ENCODE data around the gene CLMN. TPM values are rescaled to one million over a fixed set of nuclear protein-coding genes. Genes with fewer than 3 reads are reported as not detected.

CLMN gene
- total RNA-seq, 1 donor from 2014 or later: 6.3 TPM

DNA sequence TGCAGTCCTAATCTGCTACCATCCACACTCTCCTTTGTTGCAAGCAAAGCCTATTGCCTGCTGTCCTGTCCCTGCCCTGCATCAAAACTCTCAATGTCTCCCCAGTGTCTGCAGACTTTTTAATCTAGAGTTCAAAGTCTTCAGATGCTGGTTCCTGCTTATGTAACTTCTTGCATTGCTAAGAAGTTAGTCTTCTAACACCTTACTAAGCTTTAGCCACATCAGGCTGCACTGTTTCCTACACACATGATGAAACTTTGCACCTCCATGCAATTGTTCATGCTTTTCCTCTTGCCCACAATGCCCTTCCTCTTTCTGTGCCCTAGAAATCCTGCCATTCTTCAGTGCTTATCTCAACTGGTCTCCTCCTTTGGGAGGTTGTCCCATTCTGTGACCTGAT lies 146.2 kb downstream of the CLMN start:
- Mint-ChIP-seq H3K4me1 (no peaks in the 10 kb centered on the region), H3K27ac (no peak overlapping the region), H3K36me3 (peaks cover 16% of the 10 kb centered on the region), H3K27me3 (ENCODE audit: insufficient read depth, low read depth) (peaks cover 2% of the 10 kb centered on the region), H3K9me3 (peaks cover 6% of the 10 kb centered on the region), H3K4me3 (no peak overlapping the region)
- no peak overlapping the region for H3K9ac ChIP-seq
- H2AFZ ChIP-seq (replicated peaks): no peak overlapping the region
- no peak overlapping the region for H3K4me3 ChIP-seq
- H3K27ac ChIP-seq: no peak overlapping the region
- H3F3A ChIP-seq (ENCODE audit: low read depth): no peaks in the 10 kb centered on the region
- H3K4me1 ChIP-seq: no peaks in the 10 kb centered on the region
- H3K4me2 ChIP-seq: no peak overlapping the region
- TF ChIP-seq EZH2phosphoT487 (IDR thresholded peaks at IDR 0.05): no peak
- no peaks in the 10 kb centered on the region for H3K79me2 ChIP-seq (ENCODE audit: low read depth)
- DNase-seq (ENCODE audit: low spot score): no peak
- no peaks in the 10 kb centered on the region for H3K9me3 ChIP-seq (ENCODE audit: low read depth)
- H3K27me3 ChIP-seq: no peaks in the 10 kb centered on the region
- H3K36me3 ChIP-seq: no peaks in the 10 kb centered on the region
- no peaks in the 10 kb centered on the region for H4K20me1 ChIP-seq (ENCODE audit: low read depth)

DNA sequence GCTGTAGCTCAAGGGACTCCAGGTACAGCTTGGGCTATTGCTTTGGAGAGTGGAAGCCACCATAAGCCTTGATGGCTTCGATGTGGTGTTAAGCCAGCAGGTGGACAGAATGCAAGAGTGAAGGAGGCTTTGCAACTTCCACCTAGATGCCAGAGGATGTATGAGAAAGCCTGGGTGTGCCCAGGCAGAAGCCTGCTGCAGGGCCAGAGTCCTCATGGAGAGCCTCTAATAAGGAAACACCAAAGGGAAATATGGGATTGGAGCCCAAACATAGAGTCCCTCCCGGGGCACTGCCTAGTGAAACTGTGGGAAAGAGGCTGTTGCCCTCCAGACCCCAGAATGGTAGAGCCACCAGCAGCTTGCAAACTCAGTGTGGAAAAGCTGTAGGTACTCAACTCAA lies 152.5 kb downstream of the CLMN start:
- no peak for DNase-seq (ENCODE audit: low spot score)
- H3K79me2 ChIP-seq (ENCODE audit: low read depth): no peaks in the 10 kb centered on the region
- H3K27ac Mint-ChIP-seq: no peak overlapping the region
- H3K27me3 Mint-ChIP-seq (ENCODE audit: insufficient read depth, low read depth): peaks cover 2% of the 10 kb centered on the region
- H3K4me3 ChIP-seq: no peak overlapping the region
- H3K9me3 Mint-ChIP-seq: peaks cover 13% of the 10 kb centered on the region
- no peaks in the 10 kb centered on the region for H3K9me3 ChIP-seq (ENCODE audit: low read depth)
- peaks cover 10% of the 10 kb centered on the region for H3K4me1 Mint-ChIP-seq
- peaks cover 14% of the 10 kb centered on the region for H3K4me1 ChIP-seq
- no peak overlapping the region for H3K9ac ChIP-seq
- no peaks in the 10 kb centered on the region for H3K27me3 ChIP-seq
- no peaks in the 10 kb centered on the region for H4K20me1 ChIP-seq (ENCODE audit: low read depth)
- H3K36me3 ChIP-seq: no peaks in the 10 kb centered on the region
- no peak overlapping the region for H2AFZ ChIP-seq (replicated peaks)
- TF ChIP-seq EZH2phosphoT487 (IDR thresholded peaks at IDR 0.05) (no peak), EZH2 (IDR thresholded peaks at IDR 0.05) (no peak)
- TF ChIP-seq, protein P1, sequence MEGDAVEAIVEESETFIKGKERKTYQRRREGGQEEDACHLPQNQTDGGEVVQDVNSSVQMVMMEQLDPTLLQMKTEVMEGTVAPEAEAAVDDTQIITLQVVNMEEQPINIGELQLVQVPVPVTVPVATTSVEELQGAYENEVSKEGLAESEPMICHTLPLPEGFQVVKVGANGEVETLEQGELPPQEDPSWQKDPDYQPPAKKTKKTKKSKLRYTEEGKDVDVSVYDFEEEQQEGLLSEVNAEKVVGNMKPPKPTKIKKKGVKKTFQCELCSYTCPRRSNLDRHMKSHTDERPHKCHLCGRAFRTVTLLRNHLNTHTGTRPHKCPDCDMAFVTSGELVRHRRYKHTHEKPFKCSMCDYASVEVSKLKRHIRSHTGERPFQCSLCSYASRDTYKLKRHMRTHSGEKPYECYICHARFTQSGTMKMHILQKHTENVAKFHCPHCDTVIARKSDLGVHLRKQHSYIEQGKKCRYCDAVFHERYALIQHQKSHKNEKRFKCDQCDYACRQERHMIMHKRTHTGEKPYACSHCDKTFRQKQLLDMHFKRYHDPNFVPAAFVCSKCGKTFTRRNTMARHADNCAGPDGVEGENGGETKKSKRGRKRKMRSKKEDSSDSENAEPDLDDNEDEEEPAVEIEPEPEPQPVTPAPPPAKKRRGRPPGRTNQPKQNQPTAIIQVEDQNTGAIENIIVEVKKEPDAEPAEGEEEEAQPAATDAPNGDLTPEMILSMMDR (IDR thresholded peaks at IDR 0.05): no peak
- peaks cover 7% of the 10 kb centered on the region for H3F3A ChIP-seq (ENCODE audit: low read depth)
- peaks cover 27% of the 10 kb centered on the region for H3K36me3 Mint-ChIP-seq
- H3K27ac ChIP-seq: no peak overlapping the region
- H3K4me2 ChIP-seq: no peak overlapping the region
- no peak overlapping the region for H3K4me3 Mint-ChIP-seq

DNA sequence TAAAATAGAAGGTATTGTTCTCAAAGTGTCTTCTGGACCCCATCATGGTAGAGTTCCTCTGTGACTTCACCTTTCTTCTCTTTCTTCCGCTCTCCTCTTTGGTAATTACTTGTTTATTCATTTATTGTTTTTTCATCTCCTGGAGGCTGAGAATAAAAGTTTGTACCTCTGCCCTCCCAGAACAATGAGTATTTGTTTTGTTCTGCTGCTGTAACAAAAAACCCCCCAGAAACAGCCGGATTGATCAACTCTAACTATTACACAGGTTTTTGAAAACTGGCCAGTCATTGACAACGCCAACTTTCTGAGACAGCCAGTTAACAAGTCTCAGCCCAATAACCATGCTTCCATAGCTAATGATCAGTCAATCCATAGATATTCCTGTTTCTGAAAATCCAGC lies 154.2 kb downstream of the CLMN start:
- H3K4me1 ChIP-seq: peaks cover 17% of the 10 kb centered on the region
- Mint-ChIP-seq H3K27me3 (ENCODE audit: insufficient read depth, low read depth) (peaks cover 2% of the 10 kb centered on the region), H3K4me3 (no peak overlapping the region), H3K36me3 (peaks cover 21% of the 10 kb centered on the region), H3K9me3 (peaks cover 13% of the 10 kb centered on the region), H3K27ac (no peak overlapping the region), H3K4me1 (peaks cover 16% of the 10 kb centered on the region)
- no peaks in the 10 kb centered on the region for H4K20me1 ChIP-seq (ENCODE audit: low read depth)
- peaks cover 9% of the 10 kb centered on the region for H3F3A ChIP-seq (ENCODE audit: low read depth)
- no peak overlapping the region for H3K4me3 ChIP-seq
- no peak for DNase-seq (ENCODE audit: low spot score)
- no peaks in the 10 kb centered on the region for H3K27me3 ChIP-seq
- H3K27ac ChIP-seq: no peak overlapping the region
- H2AFZ ChIP-seq (replicated peaks): no peak overlapping the region
- no peak overlapping the region for H3K9ac ChIP-seq
- H3K9me3 ChIP-seq (ENCODE audit: low read depth): no peaks in the 10 kb centered on the region
- H3K36me3 ChIP-seq: no peaks in the 10 kb centered on the region
- H3K79me2 ChIP-seq (ENCODE audit: low read depth): no peaks in the 10 kb centered on the region
- no peak overlapping the region for H3K4me2 ChIP-seq
- TF ChIP-seq EZH2 (IDR thresholded peaks at IDR 0.05) (no peak), EZH2phosphoT487 (IDR thresholded peaks at IDR 0.05) (no peak)
- TF ChIP-seq, protein P1 (IDR thresholded peaks at IDR 0.05): no peak

DNA sequence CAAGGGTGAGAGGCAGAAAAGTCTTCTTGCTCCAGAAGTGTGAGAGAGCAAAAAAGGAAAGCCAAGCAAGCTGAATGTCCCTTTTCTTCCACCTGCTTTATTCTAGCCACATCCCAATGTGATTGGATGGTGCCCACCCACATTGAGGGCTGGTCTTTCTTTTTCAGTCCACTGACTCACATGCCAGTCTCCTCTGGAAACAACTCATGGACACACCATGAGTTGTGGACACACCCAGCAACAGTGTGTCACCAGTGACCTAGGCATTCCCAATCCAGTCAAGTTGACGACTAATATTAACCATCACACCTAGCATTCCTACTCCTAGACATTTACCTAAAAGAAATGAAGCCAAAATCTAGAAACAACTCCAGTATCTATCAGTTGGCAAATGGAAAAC lies 155.2 kb downstream of the CLMN start:
- Histone ChIP-seq H3K4me2 (no peak overlapping the region), H4K20me1 (ENCODE audit: low read depth) (no peaks in the 10 kb centered on the region), H3K27me3 (no peaks in the 10 kb centered on the region), H3K27ac (no peak overlapping the region), H3F3A (ENCODE audit: low read depth) (peaks cover 9% of the 10 kb centered on the region), H3K9me3 (ENCODE audit: low read depth) (no peaks in the 10 kb centered on the region), H3K36me3 (no peaks in the 10 kb centered on the region), H2AFZ (replicated peaks) (no peak overlapping the region), H3K79me2 (ENCODE audit: low read depth) (no peaks in the 10 kb centered on the region), H3K9ac (no peak overlapping the region), H3K4me1 (peaks cover 17% of the 10 kb centered on the region), H3K4me3 (no peak overlapping the region)
- DNase-seq (ENCODE audit: low spot score): no peak
- H3K9me3 Mint-ChIP-seq: peaks cover 13% of the 10 kb centered on the region
- H3K4me1 Mint-ChIP-seq: peaks cover 16% of the 10 kb centered on the region
- no peak overlapping the region for H3K4me3 Mint-ChIP-seq
- peaks cover 21% of the 10 kb centered on the region for H3K36me3 Mint-ChIP-seq
- no peak for TF ChIP-seq EZH2 (IDR thresholded peaks at IDR 0.05)
- TF ChIP-seq EZH2phosphoT487 (IDR thresholded peaks at IDR 0.05): no peak
- TF ChIP-seq, protein P1 (IDR thresholded peaks at IDR 0.05): no peak
- no peak overlapping the region for H3K27ac Mint-ChIP-seq
- H3K27me3 Mint-ChIP-seq (ENCODE audit: insufficient read depth, low read depth): peaks cover 2% of the 10 kb centered on the region

Measured in neural progenitor cell (in vitro differentiated cells).